HepG2 (cell line): ENCODE measurements around the gene GADD45A. TPM values are rescaled to one million over a fixed set of nuclear protein-coding genes. Genes with fewer than 3 reads are reported as not detected.
A peak's percentile ranks its signal among the peaks of the same experiment; 100 is the strongest.

Source experiments
- CCDC6 ChIP-seq: sonication (generic); formaldehyde crosslinking; IDR thresholded peaks from 2 replicates; pipeline ENCODE4 v1.8.1; 2022; ENCODE audit warnings: mild to moderate bottlenecking, missing genetic modification reagents, moderate library complexity
- CEBPB ChIP-seq: IDR thresholded peaks from 2 replicates; pipeline ENCODE4 v1.6.1; 2011; ENCODE audit warnings: low read depth, low read length, improper control_type of control experiment, borderline replicate concordance
- CENPX ChIP-seq: sonication (generic); formaldehyde crosslinking; IDR thresholded peaks from 2 replicates; pipeline ENCODE4 v1.9.0; 2021; ENCODE audit warnings: mild to moderate bottlenecking, missing genetic modification reagents, moderate library complexity
- ELF1 ChIP-seq: sonication (generic); formaldehyde crosslinking; IDR thresholded peaks from 2 replicates; pipeline ENCODE4 v1.4.0; 2020; ENCODE audit warnings: missing genetic modification reagents
- ELF4 ChIP-seq: sonication (generic); formaldehyde crosslinking; IDR thresholded peaks from 2 replicates; pipeline ENCODE4 v1.5.0; 2020; ENCODE audit warnings: missing genetic modification reagents, mild to moderate bottlenecking, moderate library complexity, borderline replicate concordance
- ETV6 ChIP-seq: sonication (generic); formaldehyde crosslinking; conservative IDR thresholded peaks from 2 replicates; pipeline ENCODE4 v1.4.0; 2020; ENCODE audit warnings: missing genetic modification reagents
- HCFC1 ChIP-seq: fragments of 150-350 bp; IDR thresholded peaks from 2 replicates; pipeline ENCODE4 v1.6.1; 2014; ENCODE audit warnings: low read depth, low read length
- KLF6 ChIP-seq: IDR thresholded peaks from 2 replicates; pipeline ENCODE4 v1.8.0; 2016; ENCODE audit warnings: missing biosample characterization, missing genetic modification reagents
- NCOA2 ChIP-seq: sonication (generic); formaldehyde crosslinking; IDR thresholded peaks from 2 replicates; pipeline ENCODE4 v1.8.0; 2022; ENCODE audit warnings: inconsistent platforms
- SMAD9 ChIP-seq: sonication (generic); formaldehyde crosslinking; IDR thresholded peaks from 2 replicates; pipeline ENCODE4 v1.5.1; 2020; ENCODE audit warnings: mild to moderate bottlenecking, missing genetic modification reagents
- SNAPC2 ChIP-seq: sonication (generic); formaldehyde crosslinking; IDR thresholded peaks from 2 replicates; pipeline ENCODE4 v1.8.1; 2022; ENCODE audit warnings: mild to moderate bottlenecking, missing genetic modification reagents
- SRY ChIP-seq: sonication (generic); formaldehyde crosslinking; IDR thresholded peaks from 2 replicates; pipeline ENCODE4 v1.8.0; 2022; ENCODE audit warnings: mild to moderate bottlenecking, missing genetic modification reagents
- STAG1 ChIP-seq: sonication (generic); formaldehyde crosslinking; IDR thresholded peaks from 2 replicates; pipeline ENCODE4 v1.4.0; 2020; ENCODE audit warnings: missing genetic modification reagents
- TCF7L2 ChIP-seq: IDR thresholded peaks from 2 replicates; pipeline ENCODE4 v1.6.1; 2011; ENCODE audit warnings: mild to moderate bottlenecking, low read depth, low read length, moderate library complexity
- THYN1 ChIP-seq: sonication (generic); formaldehyde crosslinking; IDR thresholded peaks from 2 replicates; pipeline ENCODE4 v1.8.1; 2023; ENCODE audit warnings: low read depth, mild to moderate bottlenecking, moderate library complexity, missing genetic modification reagents, borderline replicate concordance
- USF2 ChIP-seq, 2 experiments: sonication (generic) in 1 of 2; formaldehyde crosslinking in 1 of 2; IDR thresholded peaks; 2 replicates each; pipeline versions ENCODE4 v1.5.1 to v1.6.1; 2011 to 2020; ENCODE audit warnings: borderline replicate concordance in 1 of 2, low read depth in 1 of 2, low read length in 1 of 2, mild to moderate bottlenecking in 1 of 2, missing genetic modification reagents in 1 of 2, moderate library complexity in 1 of 2
- ZEB1 ChIP-seq: IDR thresholded peaks from 2 replicates; pipeline ENCODE4 v1.6.1; 2012; ENCODE audit warnings: mild to moderate bottlenecking, low read depth, inconsistent platforms; ENCODE audit not compliant: insufficient replicate concordance
- ZFX ChIP-seq: sonication (generic); formaldehyde crosslinking; IDR thresholded peaks from 2 replicates; pipeline ENCODE4 v1.4.0; 2020; ENCODE audit warnings: mild to moderate bottlenecking, low read depth, missing genetic modification reagents, moderate library complexity
- ZNF12 ChIP-seq: sonication (generic); formaldehyde crosslinking; IDR thresholded peaks from 2 replicates; pipeline ENCODE4 v1.5.0; 2020; ENCODE audit warnings: missing genetic modification reagents
- ZNF124 ChIP-seq: sonication (generic); formaldehyde crosslinking; IDR thresholded peaks from 2 replicates; pipeline ENCODE4 v1.4.0; 2020; ENCODE audit warnings: missing genetic modification reagents
- ZNF598 ChIP-seq: sonication (generic); formaldehyde crosslinking; IDR thresholded peaks from 2 replicates; pipeline ENCODE4 v1.5.1; 2020; ENCODE audit warnings: mild to moderate bottlenecking, missing genetic modification reagents, borderline replicate concordance
- polyA plus RNA-seq, 8 experiments: library from polyadenylated mRNA; depleted of rRNA in 3 of 8; stranded (reverse) in 7 of 8; unstranded in 1 of 8; fragments of >200 nt; fragmentation: Illumina TruSeq in 4 of 8; extraction: Trizol in 4 of 8; gene quantifications; 2 replicates each; pipeline versions ENCODE4 v1.2.1 to v1.2.3, GENCODE V29; 2011 to 2016; ENCODE audit warnings: low read depth in 4 of 8, missing spikeins in 1 of 8, mixed read lengths in 1 of 8; ENCODE audit not compliant: insufficient read depth in 1 of 8
- total RNA-seq, 5 experiments: library from RNA; depleted of rRNA; stranded (reverse); fragments of >200 nt; fragmentation: Illumina TruSeq; extraction: Trizol; gene quantifications; 2 replicates each; pipeline ENCODE4 v1.2.3, GENCODE V29; 2016; ENCODE audit warnings: low read depth in 1 of 5
- TF ChIP-seq, protein P1 (sequence below): IDR thresholded peaks from 2 replicates; pipeline ENCODE4 v1.6.1; 2016; ENCODE audit warnings: mild to moderate bottlenecking
- TF ChIP-seq, protein P2 (sequence below): sonication (generic); formaldehyde crosslinking; IDR thresholded peaks from 2 replicates; pipeline ENCODE4 v1.4.0; 2020; ENCODE audit warnings: missing genetic modification reagents

GADD45A gene
- total and polyA plus RNA-seq, 2 of the 13 experiments (the other 11 are each of a cell fraction or from before 2014, with no cell fraction given) = 33.2 to 46.2 TPM

GRCh38 chr1:67735806-67736627 is 51.0 kb downstream of the GADD45A start (continued):
- TF ChIP-seq SMAD9 = no peak
- no peak for TF ChIP-seq USF2 (IDR thresholded peaks at IDR 0.05; ENCODE audit: low read depth, low read length)
- TF ChIP-seq USF2 (CRISPR knock-in tag; IDR thresholded peaks at IDR 0.05; ENCODE audit: borderline replicate concordance) = no peak
- TF ChIP-seq ZEB1 = no peak
- no peak for TF ChIP-seq HCFC1
- TF ChIP-seq CEBPB = no peak
- TF ChIP-seq ZNF12 = peak; percentile 72; the same call in 1 of the 2 replicates
- TF ChIP-seq ZNF124 (CRISPR knock-in tag) = no peak
- TF ChIP-seq NCOA2 = no peak
- TF ChIP-seq TCF7L2 = no peak
- TF ChIP-seq CCDC6 (CRISPR knock-in tag) = 0 out of 2 replicates have a peak, but pooled peaks have one; percentile 25
- no peak for TF ChIP-seq SNAPC2 (CRISPR knock-in tag)
- TF ChIP-seq STAG1 (CRISPR knock-in tag) = no peak
- no peak for TF ChIP-seq KLF6 (CRISPR knock-in tag)
- TF ChIP-seq ZFX (CRISPR knock-in tag) = peak; percentile 65; the same call in 1 of the 2 replicates
- TF ChIP-seq ELF4 = no peak
- peak; percentile 69; the same call in 1 of the 2 replicates for TF ChIP-seq ZNF598
- TF ChIP-seq, protein P1, sequence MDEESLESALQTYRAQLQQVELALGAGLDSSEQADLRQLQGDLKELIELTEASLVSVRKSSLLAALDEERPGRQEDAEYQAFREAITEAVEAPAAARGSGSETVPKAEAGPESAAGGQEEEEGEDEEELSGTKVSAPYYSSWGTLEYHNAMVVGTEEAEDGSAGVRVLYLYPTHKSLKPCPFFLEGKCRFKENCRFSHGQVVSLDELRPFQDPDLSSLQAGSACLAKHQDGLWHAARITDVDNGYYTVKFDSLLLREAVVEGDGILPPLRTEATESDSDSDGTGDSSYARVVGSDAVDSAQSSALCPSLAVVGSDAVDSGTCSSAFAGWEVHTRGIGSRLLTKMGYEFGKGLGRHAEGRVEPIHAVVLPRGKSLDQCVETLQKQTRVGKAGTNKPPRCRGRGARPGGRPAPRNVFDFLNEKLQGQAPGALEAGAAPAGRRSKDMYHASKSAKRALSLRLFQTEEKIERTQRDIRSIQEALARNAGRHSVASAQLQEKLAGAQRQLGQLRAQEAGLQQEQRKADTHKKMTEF (CRISPR knock-in tag) = no peak
- no peak for TF ChIP-seq ETV6 (CRISPR knock-in tag)
- TF ChIP-seq SRY (CRISPR knock-in tag) = no peak
- TF ChIP-seq ELF1 (CRISPR knock-in tag) = peak; percentile 58; the same call in 1 of the 2 replicates
- TF ChIP-seq, protein P2, sequence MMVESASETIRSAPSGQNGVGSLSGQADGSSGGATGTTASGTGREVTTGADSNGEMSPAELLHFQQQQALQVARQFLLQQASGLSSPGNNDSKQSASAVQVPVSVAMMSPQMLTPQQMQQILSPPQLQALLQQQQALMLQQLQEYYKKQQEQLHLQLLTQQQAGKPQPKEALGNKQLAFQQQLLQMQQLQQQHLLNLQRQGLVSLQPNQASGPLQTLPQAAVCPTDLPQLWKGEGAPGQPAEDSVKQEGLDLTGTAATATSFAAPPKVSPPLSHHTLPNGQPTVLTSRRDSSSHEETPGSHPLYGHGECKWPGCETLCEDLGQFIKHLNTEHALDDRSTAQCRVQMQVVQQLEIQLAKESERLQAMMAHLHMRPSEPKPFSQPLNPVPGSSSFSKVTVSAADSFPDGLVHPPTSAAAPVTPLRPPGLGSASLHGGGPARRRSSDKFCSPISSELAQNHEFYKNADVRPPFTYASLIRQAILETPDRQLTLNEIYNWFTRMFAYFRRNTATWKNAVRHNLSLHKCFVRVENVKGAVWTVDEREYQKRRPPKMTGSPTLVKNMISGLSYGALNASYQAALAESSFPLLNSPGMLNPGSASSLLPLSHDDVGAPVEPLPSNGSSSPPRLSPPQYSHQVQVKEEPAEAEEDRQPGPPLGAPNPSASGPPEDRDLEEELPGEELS = peak; percentile 72
- TF ChIP-seq CENPX (CRISPR knock-in tag) = no peak
- TF ChIP-seq THYN1 (CRISPR knock-in tag) = no peak
